K562 (cell line): ENCODE data around the gene LZTS2. TPM values are rescaled to one million over a fixed set of nuclear protein-coding genes. Genes with fewer than 3 reads are reported as not detected.

Experiments
- ARID2 ChIP-seq: fragments of 450-650 bp; IDR thresholded peaks from 2 replicates; pipeline ENCODE4 v1.6.1; 2017; ENCODE audit warnings: antibody characterized with exemption, mild to moderate bottlenecking
- COPS2 ChIP-seq: fragments of 450-650 bp; conservative IDR thresholded peaks from 2 replicates; pipeline ENCODE4 v1.6.1; 2016; ENCODE audit warnings: mild to moderate bottlenecking, moderate library complexity
- CREM ChIP-seq: IDR thresholded peaks from 2 replicates; pipeline ENCODE4 v1.6.1; 2014; ENCODE audit warnings: antibody characterized with exemption, low read depth
- CTBP1 ChIP-seq: fragments of 450-650 bp; IDR thresholded peaks from 2 replicates; pipeline ENCODE4 v1.6.1; 2016; ENCODE audit warnings: borderline replicate concordance
- FOXJ3 ChIP-seq: sonication (generic); formaldehyde crosslinking; IDR thresholded peaks from 2 replicates; pipeline ENCODE4 v1.4.0; 2020; ENCODE audit warnings: mild to moderate bottlenecking, missing genetic modification reagents
- MBD2 ChIP-seq: sonication (generic); IDR thresholded peaks from 2 replicates; pipeline ENCODE4 v1.6.1; 2016; ENCODE audit warnings: low read depth, borderline replicate concordance
- NFXL1 ChIP-seq: fragments of 450-650 bp; formaldehyde crosslinking; IDR thresholded peaks from 2 replicates; pipeline ENCODE4 v1.4.0; 2021; ENCODE audit warnings: mild to moderate bottlenecking
- THRAP3 ChIP-seq: fragments of 450-650 bp; IDR thresholded peaks from 2 replicates; pipeline ENCODE4 v1.6.1; 2016; ENCODE audit warnings: mild to moderate bottlenecking, inconsistent platforms, borderline replicate concordance
- ZNF174 ChIP-seq: fragments of 250-450 bp; sonication (Bioruptor Pico); IDR thresholded peaks from 2 replicates; pipeline ENCODE4 v1.4.0; 2020; ENCODE audit warnings: mild to moderate bottlenecking
- ZNF57 ChIP-seq: fragments of 450-650 bp; formaldehyde crosslinking; IDR thresholded peaks from 2 replicates; pipeline ENCODE4 v1.4.0; 2020; ENCODE audit warnings: mild to moderate bottlenecking, moderate library complexity
- ZSCAN32 ChIP-seq: fragments of 450-650 bp; formaldehyde crosslinking; IDR thresholded peaks from 2 replicates; pipeline ENCODE4 v1.4.0; 2020; ENCODE audit warnings: mild to moderate bottlenecking, moderate library complexity
- polyA plus RNA-seq, 8 experiments: library from polyadenylated mRNA; depleted of rRNA in 4 of 8; stranded (reverse) in 5 of 8; unstranded in 3 of 8; fragments of >200 nt; fragmentation: Nextera tagmentation in 2 of 8; fragmentation: Illumina TruSeq in 1 of 8; extraction: Ambion mirVana in 2 of 8; extraction: Trizol in 1 of 8; gene quantifications; 2 replicates each; pipeline versions ENCODE4 v1.2.1 to v1.2.3, GENCODE V29; 2011 to 2014; ENCODE audit warnings: inconsistent platforms in 1 of 8, missing spikeins in 1 of 8
- total RNA-seq, 7 experiments: library from RNA; depleted of rRNA in 6 of 7; stranded (reverse); fragments of >200 nt in 6 of 7; fragmentation: Illumina TruSeq in 2 of 7; extraction: Trizol in 2 of 7; gene quantifications; 2 replicates each; pipeline versions ENCODE4 v1.2.1 to v1.2.3, GENCODE V29; 2011 to 2021; ENCODE audit warnings: low replicate concordance in 1 of 7
- TF ChIP-seq, protein P1 (sequence below), 2 experiments: fragments of 450-650 bp; formaldehyde crosslinking in 1 of 2; IDR thresholded peaks; 2 replicates each; pipeline versions ENCODE4 v1.4.0 to v1.6.1; 2014 to 2020; ENCODE audit warnings: mild to moderate bottlenecking in 2 of 2, borderline replicate concordance in 1 of 2, low read depth in 1 of 2
- TF ChIP-seq, protein P2 (sequence below), 3 experiments: fragments of 200-800 bp in 1 of 3; sonication (Bioruptor generic) in 1 of 3; sonication (generic) in 1 of 3; formaldehyde crosslinking in 1 of 3; IDR thresholded peaks; 2 replicates each; pipeline versions ENCODE4 v1.6.1 to v1.8.0; 2016 to 2022; ENCODE audit warnings: mild to moderate bottlenecking in 2 of 3, missing compliant biosample characterization in 2 of 3, missing genetic modification characterization in 2 of 3, missing genetic modification reagents in 1 of 3
- TF ChIP-seq, protein P3 (sequence below): sonication (generic); formaldehyde crosslinking; IDR thresholded peaks from 2 replicates; pipeline ENCODE4 v1.8.0; 2022; ENCODE audit warnings: missing genetic modification reagents, mild to moderate bottlenecking, moderate library complexity, borderline replicate concordance
- TF ChIP-seq, protein P4 (sequence below), 2 experiments: IDR thresholded peaks; 2 replicates each; pipeline ENCODE4 v1.6.1; 2011; ENCODE audit warnings: borderline replicate concordance in 1 of 2, control low read depth in 1 of 2, low read depth in 1 of 2, low read length in 1 of 2, mild to moderate bottlenecking in 1 of 2, mixed read lengths in 1 of 2, moderate library complexity in 1 of 2; ENCODE audit not compliant: insufficient read depth in 1 of 2, insufficient read length in 1 of 2, poor library complexity in 1 of 2, severe bottlenecking in 1 of 2; ENCODE audit errors: extremely low read depth in 1 of 2

The LZTS2 gene
- total and polyA plus RNA-seq, 9 of the 15 experiments (the other 6 are each of a cell fraction or from before 2014, with no cell fraction given): 0.23 to 42.5 (median 14.7) TPM

DNA sequence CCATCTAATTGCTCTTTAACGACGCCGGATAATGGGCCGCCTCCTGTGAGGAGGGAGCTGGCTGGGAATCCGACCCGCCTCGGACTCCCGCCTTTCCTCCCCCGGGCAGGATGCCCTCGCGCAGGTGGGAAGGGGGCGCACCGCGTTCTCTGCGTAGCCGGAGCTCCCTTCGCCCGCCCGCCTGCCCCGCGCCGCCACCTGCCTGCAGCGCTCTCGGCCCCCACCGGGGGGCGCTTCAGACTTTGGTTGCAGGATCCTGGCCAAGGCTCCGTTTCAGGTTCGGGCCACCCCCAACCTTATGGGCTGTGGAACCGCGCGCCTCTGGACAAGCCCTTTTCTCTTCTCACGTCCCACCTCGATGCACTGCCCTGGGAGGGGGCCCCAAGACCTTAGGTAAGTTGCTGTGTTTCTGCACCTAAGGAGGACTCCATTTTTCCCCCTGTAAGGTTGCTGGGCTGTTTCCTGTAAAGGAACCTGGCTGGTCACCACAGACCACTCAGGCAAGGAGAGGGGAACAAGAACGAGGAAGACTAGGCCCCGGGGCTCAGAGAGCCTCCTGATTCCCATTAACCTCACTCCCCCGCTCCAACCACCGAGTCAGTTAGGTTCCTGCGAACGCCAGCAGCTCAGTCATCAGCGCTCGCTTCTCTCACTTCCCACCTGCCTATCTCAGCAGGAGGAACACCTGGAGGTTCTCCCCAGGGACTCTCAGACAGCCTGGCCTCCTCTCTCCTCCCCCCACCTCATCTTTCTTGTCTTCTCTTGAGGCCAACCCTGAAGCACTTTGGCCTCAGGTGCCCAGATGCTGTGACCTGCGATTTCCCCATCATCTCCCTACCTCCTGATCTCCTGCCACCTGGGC, 50.8 kb downstream of the LZTS2 start (continued):
- TF ChIP-seq, protein P1, sequence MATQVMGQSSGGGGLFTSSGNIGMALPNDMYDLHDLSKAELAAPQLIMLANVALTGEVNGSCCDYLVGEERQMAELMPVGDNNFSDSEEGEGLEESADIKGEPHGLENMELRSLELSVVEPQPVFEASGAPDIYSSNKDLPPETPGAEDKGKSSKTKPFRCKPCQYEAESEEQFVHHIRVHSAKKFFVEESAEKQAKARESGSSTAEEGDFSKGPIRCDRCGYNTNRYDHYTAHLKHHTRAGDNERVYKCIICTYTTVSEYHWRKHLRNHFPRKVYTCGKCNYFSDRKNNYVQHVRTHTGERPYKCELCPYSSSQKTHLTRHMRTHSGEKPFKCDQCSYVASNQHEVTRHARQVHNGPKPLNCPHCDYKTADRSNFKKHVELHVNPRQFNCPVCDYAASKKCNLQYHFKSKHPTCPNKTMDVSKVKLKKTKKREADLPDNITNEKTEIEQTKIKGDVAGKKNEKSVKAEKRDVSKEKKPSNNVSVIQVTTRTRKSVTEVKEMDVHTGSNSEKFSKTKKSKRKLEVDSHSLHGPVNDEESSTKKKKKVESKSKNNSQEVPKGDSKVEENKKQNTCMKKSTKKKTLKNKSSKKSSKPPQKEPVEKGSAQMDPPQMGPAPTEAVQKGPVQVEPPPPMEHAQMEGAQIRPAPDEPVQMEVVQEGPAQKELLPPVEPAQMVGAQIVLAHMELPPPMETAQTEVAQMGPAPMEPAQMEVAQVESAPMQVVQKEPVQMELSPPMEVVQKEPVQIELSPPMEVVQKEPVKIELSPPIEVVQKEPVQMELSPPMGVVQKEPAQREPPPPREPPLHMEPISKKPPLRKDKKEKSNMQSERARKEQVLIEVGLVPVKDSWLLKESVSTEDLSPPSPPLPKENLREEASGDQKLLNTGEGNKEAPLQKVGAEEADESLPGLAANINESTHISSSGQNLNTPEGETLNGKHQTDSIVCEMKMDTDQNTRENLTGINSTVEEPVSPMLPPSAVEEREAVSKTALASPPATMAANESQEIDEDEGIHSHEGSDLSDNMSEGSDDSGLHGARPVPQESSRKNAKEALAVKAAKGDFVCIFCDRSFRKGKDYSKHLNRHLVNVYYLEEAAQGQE (IDR thresholded peaks at IDR 0.05; ENCODE audit: borderline replicate concordance): peak; percentile 55; the same call in 1 of the 2 replicates
- TF ChIP-seq, protein P1 (CRISPR knock-in tag; IDR thresholded peaks at IDR 0.05; ENCODE audit: low read depth): no peak
- TF ChIP-seq, protein P2, sequence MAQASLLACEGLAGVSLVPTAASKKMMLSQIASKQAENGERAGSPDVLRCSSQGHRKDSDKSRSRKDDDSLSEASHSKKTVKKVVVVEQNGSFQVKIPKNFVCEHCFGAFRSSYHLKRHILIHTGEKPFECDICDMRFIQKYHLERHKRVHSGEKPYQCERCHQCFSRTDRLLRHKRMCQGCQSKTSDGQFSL (CRISPR knock-in tag; IDR thresholded peaks at IDR 0.05): no peak
- TF ChIP-seq, protein P2 (tag; IDR thresholded peaks at IDR 0.05): no peak
- TF ChIP-seq CTBP1 (no peak), CREM (0 out of 2 replicates have a peak, but pooled peaks have one; percentile 10), NFXL1 (no peak), FOXJ3 (no peak), ARID2 (no peak), ZNF174 (CRISPR knock-in tag) (no peak), COPS2 (no peak), ZNF57 (CRISPR knock-in tag) (no peak), MBD2 (no peak), ZSCAN32 (CRISPR knock-in tag) (no peak), THRAP3 (no peak)
- TF ChIP-seq, protein P3, sequence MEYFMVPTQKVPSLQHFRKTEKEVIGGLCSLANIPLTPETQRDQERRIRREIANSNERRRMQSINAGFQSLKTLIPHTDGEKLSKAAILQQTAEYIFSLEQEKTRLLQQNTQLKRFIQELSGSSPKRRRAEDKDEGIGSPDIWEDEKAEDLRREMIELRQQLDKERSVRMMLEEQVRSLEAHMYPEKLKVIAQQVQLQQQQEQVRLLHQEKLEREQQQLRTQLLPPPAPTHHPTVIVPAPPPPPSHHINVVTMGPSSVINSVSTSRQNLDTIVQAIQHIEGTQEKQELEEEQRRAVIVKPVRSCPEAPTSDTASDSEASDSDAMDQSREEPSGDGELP: peak; percentile 65; the same call in 1 of the 2 replicates
- TF ChIP-seq, protein P4, sequence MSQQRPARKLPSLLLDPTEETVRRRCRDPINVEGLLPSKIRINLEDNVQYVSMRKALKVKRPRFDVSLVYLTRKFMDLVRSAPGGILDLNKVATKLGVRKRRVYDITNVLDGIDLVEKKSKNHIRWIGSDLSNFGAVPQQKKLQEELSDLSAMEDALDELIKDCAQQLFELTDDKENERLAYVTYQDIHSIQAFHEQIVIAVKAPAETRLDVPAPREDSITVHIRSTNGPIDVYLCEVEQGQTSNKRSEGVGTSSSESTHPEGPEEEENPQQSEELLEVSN (IDR thresholded peaks at IDR 0.05; ENCODE audit: borderline replicate concordance in 1 of 2, extremely low read depth in 1 of 2, insufficient read depth in 1 of 2, insufficient read length in 1 of 2, low read depth in 1 of 2, low read length in 1 of 2, poor library complexity in 1 of 2, severe bottlenecking in 1 of 2): peak in 1 of 2 experiments; percentile 89
